OCI-LY1 (cell line): ENCODE results near the gene SLC27A2.

Experiments used
- CTCF ChIP-seq: fragments of 200-600 bp; sonication (generic), shearing (Covaris generic); IDR thresholded peaks from 2 replicates; pipeline ENCODE4 v1.5.1; 2017; ENCODE audit warnings: mild to moderate bottlenecking, antibody characterized with exemption, low read length, moderate library complexity, mixed read lengths
- EZH2 ChIP-seq: fragments of 200-600 bp; sonication (generic), shearing (Covaris generic); IDR thresholded peaks from 2 replicates; pipeline ENCODE4 v1.8.0; 2017; ENCODE audit warnings: borderline replicate concordance, mixed run types, mild to moderate bottlenecking, antibody characterized with exemption, low read length, moderate library complexity, mixed read lengths

- TF ChIP-seq CTCF (no peak), EZH2 (no peak)
Observed at GRCh38 chr15:50246631-50247030, 64.6 kb downstream of the SLC27A2 start.
